Measurements from ENCODE around the gene PDCD4.
A peak's percentile ranks its signal among the peaks of the same experiment; 100 is the strongest.
"Not testable (repeated sequence)": the region's sequence is repeated elsewhere in the genome, so short reads cannot be mapped to it uniquely, and the experiment has no call there.

The PDCD4 gene

GRCh38 chr10:110901954-110902819 lies 30.5 kb downstream of the PDCD4 start:
- no peak overlapping the region for H3K27ac ChIP-seq
- ChIA-PET POLR2A (ENCODE audit: low non-redundant PET) (interaction anchor here (1.1 kb wide), 1 partner anchor 17 kb away, joined by 6 read pairs; the partner anchor contains the start of genes BBIP1 and SHOC2), CTCF (interaction anchor here (0.6 to 1.1 kb wide), 4 partner anchors 15 to 156 kb away, joined by 3 read pairs; no protein-coding TSS in a partner anchor)
- peak; percentile 93 for DNase-seq (ENCODE audit: low spot score)
- no peak for TF ChIP-seq CTCF (conservative IDR thresholded peaks at IDR 0.05; ENCODE audit: low read depth)

DNA sequence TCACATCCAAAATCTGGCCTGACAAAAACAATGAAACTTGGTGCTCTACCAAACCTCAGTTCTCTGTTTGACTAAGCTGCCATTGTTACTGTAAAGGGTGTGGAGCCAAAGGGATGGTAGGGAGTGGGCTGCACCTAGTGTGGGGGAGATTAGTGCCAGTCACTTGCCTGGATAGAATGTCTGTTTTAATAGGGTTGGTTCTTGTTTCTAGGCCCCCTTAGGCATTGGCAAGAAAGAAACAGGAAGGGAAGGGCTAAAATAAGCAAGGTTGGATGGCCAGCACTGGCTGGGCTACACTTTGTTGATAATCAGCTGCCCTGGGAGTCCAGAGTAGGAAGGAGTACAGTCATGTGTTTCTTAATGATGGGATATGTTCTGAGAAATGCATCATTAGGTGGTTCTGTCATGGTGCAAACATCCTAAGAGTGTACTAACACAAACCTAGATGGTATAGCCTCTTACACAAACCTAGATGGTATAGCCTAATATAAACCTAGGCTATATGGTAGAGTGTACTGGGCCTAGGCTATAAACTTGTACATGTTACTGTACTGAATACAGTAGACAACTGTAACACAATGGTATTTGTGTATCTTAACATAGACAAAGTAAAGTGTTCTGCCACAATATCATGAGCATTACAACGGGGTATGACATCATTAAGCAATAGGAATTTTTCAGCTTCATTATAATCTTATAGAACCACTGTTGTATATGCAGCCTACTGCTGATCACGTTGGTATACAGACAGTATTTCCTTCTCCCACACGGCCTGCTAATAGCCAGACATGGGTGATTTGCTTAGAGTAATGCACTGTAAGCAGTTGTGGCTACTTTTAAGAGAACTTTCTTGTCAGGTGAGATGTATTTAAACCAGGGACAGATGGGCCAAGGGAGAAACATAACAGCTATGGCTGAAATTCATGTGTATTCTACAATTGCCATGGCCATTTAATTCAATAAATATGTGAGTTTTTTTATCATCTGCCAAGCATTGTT lies 31.9 kb downstream of the PDCD4 start:
- CTCF ChIA-PET = interaction anchor here (0.6 kb wide), 1 partner anchor 44 kb away, joined by 3 read pairs; no protein-coding TSS in a partner anchor
- no peak overlapping the region for H3K27ac ChIP-seq
- no peak for TF ChIP-seq CTCF (conservative IDR thresholded peaks at IDR 0.05; ENCODE audit: low read depth)
- DNase-seq (ENCODE audit: low spot score) = no peak
- POLR2A ChIA-PET (ENCODE audit: low non-redundant PET) = no interaction called here

GRCh38 chr10:110910138-110910537 lies 38.4 kb downstream of the PDCD4 start:
- no peak overlapping the region for H3K27ac ChIP-seq
- ChIA-PET POLR2A (ENCODE audit: low non-redundant PET) (no interaction called here), CTCF (no interaction called here)
- no peak for DNase-seq (ENCODE audit: low spot score)
- no peak for TF ChIP-seq CTCF (conservative IDR thresholded peaks at IDR 0.05; ENCODE audit: low read depth)

- TF ChIP-seq CTCF (conservative IDR thresholded peaks at IDR 0.05; ENCODE audit: low read depth) = no peak
- H3K27ac ChIP-seq = no peak overlapping the region
- no peak for DNase-seq (ENCODE audit: low spot score)
- CTCF ChIA-PET = interaction anchor here (1.1 kb wide), 1 partner anchor 166 kb away, joined by 3 read pairs; no protein-coding TSS in a partner anchor
- POLR2A ChIA-PET (ENCODE audit: low non-redundant PET) = no interaction called here
Measured at GRCh38 chr10:110912374-110912773, 40.6 kb downstream of the PDCD4 start.

DNA sequence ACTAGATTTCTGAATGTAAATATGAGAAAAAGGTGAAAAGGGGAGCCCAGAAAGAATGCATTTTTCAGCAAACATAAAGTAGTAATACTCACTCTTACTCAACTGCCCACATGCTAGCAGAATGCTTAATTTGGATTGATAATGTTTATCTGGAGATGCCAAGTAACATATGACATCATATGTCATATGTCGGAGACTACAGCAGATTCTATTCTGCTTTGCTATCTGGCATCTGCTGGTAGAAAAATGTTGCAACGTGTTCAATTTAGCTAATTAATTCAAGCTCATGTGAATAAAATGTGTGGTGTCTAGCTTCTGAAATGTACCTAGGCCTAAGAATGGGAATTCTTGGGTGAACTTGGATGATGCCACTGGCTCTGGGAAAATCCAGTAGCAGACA lies 42.7 kb downstream of the PDCD4 start:
- DNase-seq (ENCODE audit: low spot score) = no peak
- no peak for TF ChIP-seq CTCF (conservative IDR thresholded peaks at IDR 0.05; ENCODE audit: low read depth)
- CTCF ChIA-PET = interaction anchor here (0.6 to 0.7 kb wide), 2 partner anchors 306 to 1780 kb away, joined by 3 to 4 read pairs; no protein-coding TSS in a partner anchor
- POLR2A ChIA-PET (ENCODE audit: low non-redundant PET) = no interaction called here
- no peak overlapping the region for H3K27ac ChIP-seq

DNA sequence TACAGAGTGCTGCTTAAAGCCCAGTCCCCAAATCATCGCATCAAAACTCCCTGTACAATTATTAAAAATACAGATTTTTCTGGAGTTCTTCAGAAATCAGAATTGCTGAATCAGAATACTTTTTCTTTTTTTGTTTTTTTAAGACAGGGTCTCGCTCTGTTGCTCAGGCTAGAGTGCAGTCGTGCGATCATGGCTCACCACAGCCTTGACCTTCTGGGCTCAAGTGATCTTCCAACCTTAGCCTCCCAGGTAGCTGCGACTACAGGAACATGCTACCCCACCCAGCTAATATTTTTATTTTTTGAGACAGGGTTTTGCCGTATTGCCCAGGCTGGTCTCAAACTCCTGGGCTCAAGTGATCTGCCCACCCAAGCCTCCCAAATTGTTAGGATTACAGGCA lies 43.3 kb downstream of the PDCD4 start:
- POLR2A ChIA-PET (ENCODE audit: low non-redundant PET) = no interaction called here

DNA sequence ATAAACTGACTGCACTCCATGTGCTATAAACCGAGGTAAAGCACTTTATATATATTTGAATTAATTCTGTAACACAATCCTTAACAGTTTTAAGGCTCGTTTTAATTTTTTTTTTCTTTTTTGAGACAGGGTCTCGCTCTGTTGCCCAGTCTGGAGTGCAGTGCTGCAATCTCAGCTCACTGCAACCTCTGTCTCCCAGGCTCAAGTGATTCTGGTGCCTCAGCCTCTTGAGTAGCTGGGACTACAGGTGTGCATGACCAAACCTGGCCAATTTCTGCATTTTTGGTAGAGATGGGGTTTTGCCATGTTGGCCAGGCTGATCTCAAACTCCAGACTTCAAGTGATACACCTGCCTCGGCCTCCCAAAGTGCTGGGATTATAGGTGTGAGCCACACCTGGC lies 43.9 kb downstream of the PDCD4 start:
- POLR2A ChIA-PET (ENCODE audit: low non-redundant PET) = not testable (repeated sequence)

More for the DNA sequence above, 43.3 kb downstream of the PDCD4 start:
- no peak for TF ChIP-seq CTCF (conservative IDR thresholded peaks at IDR 0.05; ENCODE audit: low read depth)
- DNase-seq (ENCODE audit: low spot score) = no peak
- CTCF ChIA-PET = interaction anchor here (0.5 kb wide), 1 partner anchor 135 kb away, joined by 3 read pairs; no protein-coding TSS in a partner anchor
- H3K27ac ChIP-seq = no peak overlapping the region

More for the DNA sequence above, 43.9 kb downstream of the PDCD4 start:
- DNase-seq (ENCODE audit: low spot score); CTCF ChIA-PET; H3K27ac ChIP-seq: not testable (repeated sequence)
